Measurements from ENCODE around the gene KCNC2.
A peak's percentile ranks its signal among the peaks of the same experiment; 100 is the strongest.

KCNC2 gene

DNA sequence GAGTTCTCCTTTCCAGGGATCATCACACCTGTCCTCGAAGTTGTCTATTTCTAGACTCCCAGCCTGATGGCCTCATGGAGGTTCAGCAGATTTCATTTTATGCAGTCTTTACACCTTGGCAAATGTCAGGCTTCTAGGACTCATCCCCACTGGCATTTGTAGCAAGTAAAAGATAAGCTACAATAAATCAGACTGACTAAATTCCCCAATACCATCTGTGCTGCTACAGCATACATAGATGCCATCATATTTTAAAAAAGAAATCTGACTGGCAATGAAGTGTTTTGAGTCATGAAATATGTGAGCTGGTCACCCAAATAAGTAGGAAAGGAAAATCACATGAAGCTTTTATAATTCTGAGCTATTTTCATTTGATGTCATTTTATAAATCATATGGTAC lies 55.3 kb downstream of the KCNC2 start:
- POLR2A ChIA-PET (ENCODE audit: low non-redundant PET) = no interaction called here
- TF ChIP-seq, protein P1, sequence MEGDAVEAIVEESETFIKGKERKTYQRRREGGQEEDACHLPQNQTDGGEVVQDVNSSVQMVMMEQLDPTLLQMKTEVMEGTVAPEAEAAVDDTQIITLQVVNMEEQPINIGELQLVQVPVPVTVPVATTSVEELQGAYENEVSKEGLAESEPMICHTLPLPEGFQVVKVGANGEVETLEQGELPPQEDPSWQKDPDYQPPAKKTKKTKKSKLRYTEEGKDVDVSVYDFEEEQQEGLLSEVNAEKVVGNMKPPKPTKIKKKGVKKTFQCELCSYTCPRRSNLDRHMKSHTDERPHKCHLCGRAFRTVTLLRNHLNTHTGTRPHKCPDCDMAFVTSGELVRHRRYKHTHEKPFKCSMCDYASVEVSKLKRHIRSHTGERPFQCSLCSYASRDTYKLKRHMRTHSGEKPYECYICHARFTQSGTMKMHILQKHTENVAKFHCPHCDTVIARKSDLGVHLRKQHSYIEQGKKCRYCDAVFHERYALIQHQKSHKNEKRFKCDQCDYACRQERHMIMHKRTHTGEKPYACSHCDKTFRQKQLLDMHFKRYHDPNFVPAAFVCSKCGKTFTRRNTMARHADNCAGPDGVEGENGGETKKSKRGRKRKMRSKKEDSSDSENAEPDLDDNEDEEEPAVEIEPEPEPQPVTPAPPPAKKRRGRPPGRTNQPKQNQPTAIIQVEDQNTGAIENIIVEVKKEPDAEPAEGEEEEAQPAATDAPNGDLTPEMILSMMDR (conservative IDR thresholded peaks at IDR 0.05; ENCODE audit: low read depth) = no peak
- no peak overlapping the region for H3K27ac ChIP-seq
- DNase-seq (ENCODE audit: low spot score) = no peak
- CTCF ChIA-PET = no interaction called here

DNA sequence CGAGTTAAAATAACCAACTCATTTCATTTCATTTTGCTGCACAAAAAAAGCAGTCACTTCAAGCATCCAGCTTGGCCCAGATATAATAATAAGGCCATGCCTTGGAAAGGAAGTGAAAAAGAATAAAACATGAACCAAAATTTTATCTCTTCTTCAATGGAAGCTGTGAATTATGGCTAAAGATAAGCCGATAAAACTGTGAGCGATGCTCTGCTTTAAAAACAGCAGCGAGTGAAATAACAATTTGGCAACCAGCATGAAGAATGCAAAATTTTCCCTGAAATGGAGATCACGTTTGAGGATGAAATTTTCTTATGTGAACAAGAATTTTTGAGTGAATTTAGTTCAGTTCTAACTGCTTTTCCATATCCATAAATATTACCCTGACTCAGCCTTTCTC lies 70.4 kb downstream of the KCNC2 start:
- POLR2A ChIA-PET (ENCODE audit: low non-redundant PET) = no interaction called here
- TF ChIP-seq, protein P1 (conservative IDR thresholded peaks at IDR 0.05; ENCODE audit: low read depth) = no peak
- no peak overlapping the region for H3K27ac ChIP-seq
- DNase-seq (ENCODE audit: low spot score) = no peak
- CTCF ChIA-PET = interaction anchor here (0.6 kb wide), 1 partner anchor 162 kb away, joined by 3 read pairs; no protein-coding TSS in a partner anchor

DNA sequence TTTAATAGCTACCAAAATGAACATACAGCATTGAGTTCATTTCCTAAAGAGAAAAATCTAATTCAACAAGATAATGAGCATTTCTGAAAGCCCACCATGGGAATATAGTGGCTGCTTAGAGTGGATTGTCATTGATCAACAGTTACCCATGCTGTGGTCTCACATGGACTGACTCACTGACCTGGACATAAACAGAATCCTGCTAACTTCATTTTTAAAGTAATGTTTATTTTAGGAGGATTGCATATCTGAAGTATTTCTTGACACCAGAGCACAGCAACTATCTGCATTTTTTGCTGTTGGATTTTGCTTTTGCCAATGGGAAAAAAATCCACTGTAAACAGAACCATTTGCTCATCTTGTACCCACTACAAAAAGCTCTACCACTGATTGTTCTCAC lies 71.7 kb downstream of the KCNC2 start:
- DNase-seq (ENCODE audit: low spot score) = no peak
- TF ChIP-seq, protein P1 (conservative IDR thresholded peaks at IDR 0.05; ENCODE audit: low read depth) = no peak
- ChIA-PET CTCF (no interaction called here), POLR2A (ENCODE audit: low non-redundant PET) (no interaction called here)
- H3K27ac ChIP-seq = no peak overlapping the region

DNA sequence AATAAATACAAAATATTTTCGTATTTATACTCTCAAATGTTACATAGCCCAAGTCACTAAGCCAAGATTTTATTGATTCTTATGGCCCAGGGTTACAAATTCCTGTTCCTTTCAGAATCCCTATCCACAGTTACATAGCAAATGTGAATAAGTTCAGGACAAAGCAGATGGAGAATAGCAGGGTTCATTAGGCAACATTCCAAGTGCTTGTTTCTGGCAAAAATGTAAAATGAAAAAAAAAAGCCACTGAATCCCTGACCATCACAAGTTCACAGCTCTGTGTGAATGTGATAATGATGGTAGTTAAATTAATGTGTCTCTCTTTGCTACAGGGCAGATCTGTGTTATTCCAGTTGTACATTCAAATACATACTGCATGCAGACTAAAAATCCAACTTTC lies 74.6 kb downstream of the KCNC2 start:
- H3K27ac ChIP-seq = no peak overlapping the region
- CTCF ChIA-PET = interaction anchor here (0.6 kb wide), 1 partner anchor 177 kb away, joined by 4 read pairs; no protein-coding TSS in a partner anchor
- no peak for DNase-seq (ENCODE audit: low spot score)
- TF ChIP-seq, protein P1 (conservative IDR thresholded peaks at IDR 0.05; ENCODE audit: low read depth) = no peak
- POLR2A ChIA-PET (ENCODE audit: low non-redundant PET) = no interaction called here

DNA sequence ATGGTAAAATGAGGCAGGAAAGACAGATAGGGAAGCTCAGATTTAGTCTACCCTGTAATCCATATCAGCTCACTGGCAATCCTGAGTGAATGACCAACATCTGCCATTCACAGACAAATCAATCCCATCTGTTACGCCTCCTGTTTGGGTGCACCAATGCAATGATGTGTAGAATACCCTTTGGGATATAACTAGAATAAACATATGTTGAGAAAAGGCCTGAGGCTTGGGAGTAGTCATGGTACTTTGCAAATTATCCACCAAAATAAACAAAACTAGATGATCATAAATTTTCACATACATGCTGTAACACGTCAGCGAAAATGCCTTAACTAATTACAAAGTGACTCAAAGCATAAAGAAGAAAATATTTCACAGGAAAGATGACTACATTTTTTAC lies 78.8 kb downstream of the KCNC2 start:
- ChIA-PET CTCF (no interaction called here), POLR2A (ENCODE audit: low non-redundant PET) (no interaction called here)
- peak; percentile 86 for DNase-seq (ENCODE audit: low spot score)
- TF ChIP-seq, protein P1 (conservative IDR thresholded peaks at IDR 0.05; ENCODE audit: low read depth) = no peak
- H3K27ac ChIP-seq = no peak overlapping the region

DNA sequence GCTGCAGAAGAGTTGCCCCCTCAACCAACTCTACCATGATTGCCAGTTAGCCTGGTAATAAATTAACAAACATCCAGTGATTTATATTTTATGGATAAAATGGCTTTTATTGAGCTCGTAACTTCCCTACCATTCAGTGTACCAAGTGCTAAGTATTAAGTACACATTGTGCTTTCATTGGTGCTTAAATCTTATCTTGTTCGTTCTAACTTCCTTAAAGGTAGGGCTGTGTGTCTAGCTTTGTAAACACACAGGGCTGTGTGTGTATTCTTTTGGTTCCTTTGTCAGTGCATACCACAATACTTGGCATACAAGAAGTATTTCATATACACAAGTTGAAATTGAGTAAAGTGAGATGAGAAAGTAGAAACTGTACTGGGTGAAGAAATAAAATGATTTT lies 80.4 kb downstream of the KCNC2 start:
- TF ChIP-seq, protein P1 (conservative IDR thresholded peaks at IDR 0.05; ENCODE audit: low read depth) = no peak
- H3K27ac ChIP-seq = no peak overlapping the region
- ChIA-PET POLR2A (ENCODE audit: low non-redundant PET) (no interaction called here), CTCF (interaction anchor here (0.8 kb wide), 1 partner anchor 13 kb away, joined by 4 read pairs; no protein-coding TSS in a partner anchor)
- no peak for DNase-seq (ENCODE audit: low spot score)
